Memory B cell (primary cell): ENCODE data around the gene ACBD6.
A peak's percentile ranks its signal among the peaks of the same experiment; 100 is the strongest.
"Not testable (repeated sequence)": the region's sequence is repeated elsewhere in the genome, so short reads cannot be mapped to it uniquely, and the experiment has no call there.

Experiments
- ATAC-seq: fragments of 150-1000 bp; cut with Tn5 transposase; 2 replicates; pipeline ENCODE4 v1.10.0; 2021; ENCODE audit warnings: low read depth, mild to moderate bottlenecking, moderate library complexity
- DNase-seq, 2 donors: peaks; one replicate each; pipeline ENCODE4 v3.0.0; 2022; ENCODE audit warnings: low spot score in 2 of 2
- H3K27ac Mint-ChIP-seq: one replicate; pipeline ENCODE4 v1.8.0; 2022; ENCODE audit warnings: mild to moderate bottlenecking, moderate library complexity, mixed read lengths
- H3K27me3 Mint-ChIP-seq: one replicate; pipeline ENCODE4 v1.8.0; 2022; ENCODE audit warnings: mixed read lengths
- H3K36me3 Mint-ChIP-seq: one replicate; pipeline ENCODE4 v1.8.0; 2022; ENCODE audit warnings: mild to moderate bottlenecking, mixed read lengths
- H3K4me1 Mint-ChIP-seq: one replicate; pipeline ENCODE4 v1.8.0; 2022; ENCODE audit warnings: mixed read lengths
- H3K4me3 Mint-ChIP-seq: one replicate; pipeline ENCODE4 v1.8.0; 2022; ENCODE audit warnings: mild to moderate bottlenecking, moderate library complexity, mixed read lengths
- H3K9me3 Mint-ChIP-seq: one replicate; pipeline ENCODE4 v1.8.0; 2022; ENCODE audit warnings: mixed read lengths

ACBD6 gene

GRCh38 chr1:180433873-180434272 is 68.5 kb downstream of the ACBD6 start:
- peaks cover 5% of the 10 kb centered on the region for H3K9me3 Mint-ChIP-seq

GRCh38 chr1:180431683-180432082 is 70.7 kb downstream of the ACBD6 start:
- no peak overlapping the region for H3K4me3 Mint-ChIP-seq
- ATAC-seq (no peak), DNase-seq (no peak)
- peaks cover 12% of the 10 kb centered on the region for H3K4me1 Mint-ChIP-seq
- H3K27me3 Mint-ChIP-seq, result no peaks in the 10 kb centered on the region
- peaks cover 5% of the 10 kb centered on the region for H3K9me3 Mint-ChIP-seq
- no peak overlapping the region for H3K27ac Mint-ChIP-seq
- peaks cover 25% of the 10 kb centered on the region for H3K36me3 Mint-ChIP-seq

More at GRCh38 chr1:180433873-180434272, 68.5 kb downstream of the ACBD6 start:
- Mint-ChIP-seq H3K36me3 (peaks cover 33% of the 10 kb centered on the region), H3K4me3 (no peak overlapping the region), H3K27me3 (no peaks in the 10 kb centered on the region), H3K4me1 (peaks cover 9% of the 10 kb centered on the region), H3K27ac (no peak overlapping the region)
- DNase-seq (no peak), ATAC-seq (no peak)

GRCh38 chr1:180428782-180429695 is 73.3 kb downstream of the ACBD6 start:
- Mint-ChIP-seq H3K9me3 (peaks cover 5% of the 10 kb centered on the region), H3K4me1 (peaks cover 22% of the 10 kb centered on the region), H3K36me3 (peaks cover 21% of the 10 kb centered on the region), H3K27ac (no peak overlapping the region), H3K27me3 (no peaks in the 10 kb centered on the region), H3K4me3 (no peak overlapping the region)
- ATAC-seq (no peak), DNase-seq (no peak)

GRCh38 chr1:180425952-180426351 is 76.4 kb downstream of the ACBD6 start:
- ATAC-seq (no peak), DNase-seq (no peak)
- Mint-ChIP-seq H3K4me3 (no peak overlapping the region), H3K9me3 (peaks cover 10% of the 10 kb centered on the region), H3K27ac (no peak overlapping the region), H3K27me3 (no peaks in the 10 kb centered on the region), H3K36me3 (peaks cover 35% of the 10 kb centered on the region), H3K4me1 (peaks cover 25% of the 10 kb centered on the region)

GRCh38 chr1:180424848-180425457 is 77.4 kb downstream of the ACBD6 start:
- no peak for ATAC-seq
- no peak for DNase-seq
- Mint-ChIP-seq H3K9me3 (peaks cover 16% of the 10 kb centered on the region), H3K36me3 (peaks cover 38% of the 10 kb centered on the region), H3K27ac (peak overlapping the region; percentile 15), H3K27me3 (no peaks in the 10 kb centered on the region), H3K4me3 (no peak overlapping the region), H3K4me1 (peaks cover 27% of the 10 kb centered on the region)

GRCh38 chr1:180421614-180422013 is 80.8 kb downstream of the ACBD6 start:
- Mint-ChIP-seq H3K27ac (no peak overlapping the region), H3K9me3 (peaks cover 17% of the 10 kb centered on the region), H3K27me3 (no peaks in the 10 kb centered on the region), H3K36me3 (peaks cover 38% of the 10 kb centered on the region), H3K4me1 (peaks cover 20% of the 10 kb centered on the region), H3K4me3 (no peak overlapping the region)
- DNase-seq (no peak), ATAC-seq (no peak)

GRCh38 chr1:180421145-180421544 is 81.2 kb downstream of the ACBD6 start:
- H3K27me3 Mint-ChIP-seq, DNase-seq, H3K27ac Mint-ChIP-seq, ATAC-seq, H3K4me3 Mint-ChIP-seq: not testable (repeated sequence)
- Mint-ChIP-seq H3K36me3 (peaks cover 42% of the 10 kb centered on the region), H3K9me3 (peaks cover 22% of the 10 kb centered on the region), H3K4me1 (peaks cover 17% of the 10 kb centered on the region)

GRCh38 chr1:180415985-180416633 is 86.3 kb downstream of the ACBD6 start:
- H3K27ac Mint-ChIP-seq, result no peak overlapping the region
- H3K36me3 Mint-ChIP-seq, result peaks cover 39% of the 10 kb centered on the region
- no peaks in the 10 kb centered on the region for H3K27me3 Mint-ChIP-seq
- ATAC-seq (no peak), DNase-seq (no peak)
- H3K4me3 Mint-ChIP-seq, result no peak overlapping the region
- H3K9me3 Mint-ChIP-seq, result peaks cover 16% of the 10 kb centered on the region
- peaks cover 4% of the 10 kb centered on the region for H3K4me1 Mint-ChIP-seq

- no peak overlapping the region for H3K4me3 Mint-ChIP-seq
- H3K9me3 Mint-ChIP-seq, result peaks cover 12% of the 10 kb centered on the region
- no peak for ATAC-seq
- no peak overlapping the region for H3K27ac Mint-ChIP-seq
- H3K27me3 Mint-ChIP-seq, result no peaks in the 10 kb centered on the region
- H3K4me1 Mint-ChIP-seq, result no peaks in the 10 kb centered on the region
- H3K36me3 Mint-ChIP-seq, result peaks cover 40% of the 10 kb centered on the region
- DNase-seq, result no peak
Measured at GRCh38 chr1:180415236-180415848, 87.0 kb downstream of the ACBD6 start.

- Mint-ChIP-seq H3K4me1 (no peaks in the 10 kb centered on the region), H3K9me3 (peaks cover 9% of the 10 kb centered on the region), H3K36me3 (peaks cover 41% of the 10 kb centered on the region), H3K27me3 (no peaks in the 10 kb centered on the region), H3K4me3 (no peak overlapping the region), H3K27ac (no peak overlapping the region)
- ATAC-seq, result no peak
- no peak for DNase-seq
Measured at GRCh38 chr1:180412583-180412982, 89.8 kb downstream of the ACBD6 start.

GRCh38 chr1:180408128-180408527 is 94.2 kb downstream of the ACBD6 start:
- not testable (repeated sequence) for DNase-seq, H3K27ac Mint-ChIP-seq, H3K27me3 Mint-ChIP-seq, H3K9me3 Mint-ChIP-seq, ATAC-seq, H3K4me1 Mint-ChIP-seq, H3K4me3 Mint-ChIP-seq
- H3K36me3 Mint-ChIP-seq, result peaks cover 36% of the 10 kb centered on the region

- no peak overlapping the region for H3K27ac Mint-ChIP-seq
- H3K9me3 Mint-ChIP-seq, result no peaks in the 10 kb centered on the region
- H3K4me1 Mint-ChIP-seq, result peaks cover 5% of the 10 kb centered on the region
- DNase-seq (no peak), ATAC-seq (no peak)
- H3K4me3 Mint-ChIP-seq, result no peak overlapping the region
- H3K36me3 Mint-ChIP-seq, result peaks cover 34% of the 10 kb centered on the region
- H3K27me3 Mint-ChIP-seq, result no peaks in the 10 kb centered on the region
Measured at GRCh38 chr1:180407051-180407450, 95.3 kb downstream of the ACBD6 start.

- Mint-ChIP-seq H3K9me3 (no peaks in the 10 kb centered on the region), H3K36me3 (peaks cover 20% of the 10 kb centered on the region), H3K27ac (no peak overlapping the region), H3K4me1 (peaks cover 7% of the 10 kb centered on the region), H3K4me3 (no peak overlapping the region), H3K27me3 (no peaks in the 10 kb centered on the region)
- DNase-seq (no peak), ATAC-seq (no peak)
Measured at GRCh38 chr1:180402551-180402950, 99.8 kb downstream of the ACBD6 start.

- peaks cover 7% of the 10 kb centered on the region for H3K4me1 Mint-ChIP-seq
- H3K27me3 Mint-ChIP-seq, result no peaks in the 10 kb centered on the region
- ATAC-seq, result no peak
- H3K36me3 Mint-ChIP-seq, result peaks cover 23% of the 10 kb centered on the region
- H3K4me3 Mint-ChIP-seq, result no peak overlapping the region
- H3K27ac Mint-ChIP-seq, result no peak overlapping the region
- H3K9me3 Mint-ChIP-seq, result no peaks in the 10 kb centered on the region
- no peak for DNase-seq
Measured at GRCh38 chr1:180402001-180402400, 100.4 kb downstream of the ACBD6 start.
